NCI-H2029 (cell line): ENCODE data around the gene PPM1H.

Source experiments
- DNase-seq: peaks from one replicate; lab custom pipeline; 2025; lab: John Stamatoyannopoulos, UW

Gene PPM1H

DNA sequence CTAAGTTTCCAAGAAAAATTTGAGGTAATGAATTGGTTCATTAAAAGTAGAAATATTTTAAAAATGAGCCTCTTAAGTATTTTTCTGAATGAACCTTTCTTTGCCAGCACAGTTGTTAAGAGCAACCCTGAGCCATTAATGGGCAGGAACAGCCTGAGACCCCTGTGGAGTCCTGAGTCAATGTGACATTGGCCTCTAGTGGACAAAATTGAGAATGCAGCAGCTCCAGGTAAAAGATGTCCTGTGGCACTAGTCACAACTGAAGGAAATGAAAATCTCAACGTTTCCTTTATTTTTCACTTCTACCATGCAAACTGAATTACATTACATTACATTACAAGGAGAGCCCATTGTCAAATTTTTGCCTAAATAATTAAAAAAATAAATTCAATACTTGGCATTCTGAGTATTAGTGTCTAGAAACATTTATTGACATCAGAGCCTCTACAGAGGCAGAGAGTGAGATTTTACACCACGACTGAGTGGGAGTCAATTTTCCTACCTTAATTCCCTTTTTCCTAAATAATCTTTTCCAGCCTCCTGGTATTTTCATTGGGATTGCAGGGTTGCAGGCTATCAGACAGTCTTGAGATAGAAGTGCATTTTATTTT lies 135.7 kb downstream of the PPM1H start:
- DNase-seq: peak; percentile 52

DNA sequence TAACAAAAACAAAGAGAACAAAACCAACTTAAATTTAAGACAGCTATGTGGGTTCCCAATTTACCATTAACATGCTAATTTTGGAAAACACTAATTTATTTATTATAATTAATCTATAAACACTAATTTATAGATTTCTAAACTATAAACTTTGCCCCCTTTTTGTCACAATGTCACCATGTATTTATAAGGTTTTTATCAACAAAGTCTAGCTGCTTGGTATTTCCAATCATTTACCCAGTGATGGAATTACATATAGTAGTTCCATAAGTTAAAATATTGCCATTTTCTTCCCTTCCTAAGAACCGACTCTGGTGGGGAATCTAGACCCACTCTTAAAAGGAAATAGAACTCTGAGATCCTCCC lies 140.7 kb downstream of the PPM1H start:
- DNase-seq: no peak

DNA sequence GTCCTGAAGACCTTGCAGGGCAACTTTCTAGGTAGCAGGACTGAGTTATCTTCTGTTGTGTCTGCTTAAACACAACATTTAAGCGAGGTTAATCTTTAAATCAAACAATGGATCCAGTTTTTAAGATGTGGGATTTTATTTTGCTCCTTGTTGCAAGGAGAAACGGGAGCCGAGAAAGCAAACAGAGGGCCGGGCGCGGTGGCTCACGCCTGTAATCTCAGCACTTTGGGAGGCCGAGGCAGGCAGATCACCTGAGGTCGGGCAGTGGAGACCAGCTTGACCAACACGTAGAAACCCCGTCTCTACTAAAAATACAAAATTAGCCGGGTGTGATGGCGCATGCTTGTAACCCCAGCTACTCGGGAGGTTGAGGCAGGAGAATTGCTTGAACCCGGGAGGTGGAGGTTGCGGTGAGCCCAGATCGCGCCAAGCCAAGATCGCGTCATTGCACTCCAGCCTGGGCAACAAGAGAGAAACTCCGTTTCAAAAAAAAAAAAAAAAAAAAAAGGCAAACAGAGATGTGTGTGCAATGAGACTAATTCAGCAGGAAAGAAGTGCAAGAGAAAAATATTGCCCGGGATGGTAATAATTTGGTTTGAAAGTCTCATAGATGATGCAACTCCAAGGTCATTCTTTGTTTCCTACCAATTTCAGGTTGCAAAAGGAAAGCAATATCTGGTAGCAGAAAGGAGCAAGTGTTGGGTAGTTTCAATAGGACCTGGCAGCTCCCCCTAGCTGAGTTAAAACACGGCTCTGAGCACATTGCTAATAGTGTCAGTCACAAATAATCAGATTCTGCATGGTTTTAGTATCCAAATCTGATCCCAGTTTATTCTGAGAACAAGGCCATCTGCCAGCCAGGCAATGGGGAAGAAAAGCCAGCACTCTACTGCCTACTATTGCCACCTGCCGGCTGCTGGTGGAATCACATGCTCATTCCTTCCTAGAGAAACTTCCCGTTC lies 141.4 kb downstream of the PPM1H start:
- peak; percentile 50 for DNase-seq

DNA sequence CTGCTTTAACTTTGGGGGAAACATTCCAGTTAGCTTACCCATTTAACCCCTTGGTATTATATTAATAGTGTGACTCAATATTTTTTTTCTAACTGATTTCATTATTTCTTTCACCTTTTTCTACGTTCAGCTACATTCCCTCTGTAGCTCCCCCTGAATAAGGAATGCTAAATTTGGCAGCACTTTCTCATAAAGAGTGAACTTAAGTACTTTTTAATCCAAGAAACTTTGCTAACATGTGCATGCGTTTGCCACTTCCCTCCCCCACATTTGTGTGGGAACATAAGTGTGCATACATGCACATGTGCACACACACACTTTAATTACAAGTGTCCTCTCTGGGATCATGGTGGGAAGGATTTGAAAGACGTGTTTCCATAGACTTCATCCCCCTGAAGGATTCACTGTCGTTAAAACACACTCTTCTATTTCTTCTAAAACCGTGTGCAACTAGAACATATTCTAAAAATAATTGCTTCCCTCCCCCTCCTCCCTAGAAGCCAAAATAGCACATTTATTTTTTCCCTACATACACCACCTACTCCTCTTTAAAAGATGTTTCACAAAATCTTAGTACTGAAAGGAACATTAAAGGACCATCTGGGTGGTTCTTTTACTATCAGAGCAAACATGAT lies 142.6 kb downstream of the PPM1H start:
- DNase-seq: no peak

DNA sequence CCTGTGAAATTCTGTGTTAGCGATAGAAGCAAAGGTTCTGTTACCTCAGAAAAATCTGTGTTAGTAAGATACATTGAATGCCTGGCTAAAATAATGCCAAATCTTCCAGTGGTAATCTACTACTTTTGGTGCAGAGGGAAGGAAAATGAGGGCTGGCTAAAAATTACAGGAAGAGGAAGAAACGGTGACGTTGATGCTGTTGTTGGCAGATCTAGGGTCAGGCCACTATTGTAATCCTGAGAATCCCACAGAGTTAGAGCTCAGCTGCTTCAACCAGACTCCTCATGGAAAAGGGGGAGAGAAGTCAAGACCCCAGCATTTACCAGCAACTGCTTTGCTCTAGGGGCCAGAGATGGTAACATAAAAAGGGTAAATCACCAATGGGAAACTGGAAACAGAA lies 145.1 kb downstream of the PPM1H start:
- no peak for DNase-seq

DNA sequence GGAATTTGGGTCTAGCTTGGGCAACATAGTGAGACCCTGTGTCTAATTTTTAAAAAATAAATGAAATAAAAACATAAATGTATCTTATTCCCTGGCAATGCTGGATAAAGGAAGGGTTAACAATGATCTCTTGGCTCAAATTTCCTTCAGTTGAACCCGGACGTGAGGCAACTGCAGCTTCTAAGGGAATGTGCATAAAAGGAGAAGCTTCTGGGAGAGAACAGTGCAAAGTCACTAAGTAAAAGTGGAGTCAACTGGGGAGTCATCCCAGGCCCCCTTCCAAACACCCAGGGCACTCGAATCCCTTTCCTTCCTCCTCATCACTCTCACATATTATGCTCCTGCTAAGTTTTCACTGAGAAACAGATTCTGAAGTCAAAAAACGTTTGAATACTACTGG lies 147.3 kb downstream of the PPM1H start:
- no peak for DNase-seq

DNA sequence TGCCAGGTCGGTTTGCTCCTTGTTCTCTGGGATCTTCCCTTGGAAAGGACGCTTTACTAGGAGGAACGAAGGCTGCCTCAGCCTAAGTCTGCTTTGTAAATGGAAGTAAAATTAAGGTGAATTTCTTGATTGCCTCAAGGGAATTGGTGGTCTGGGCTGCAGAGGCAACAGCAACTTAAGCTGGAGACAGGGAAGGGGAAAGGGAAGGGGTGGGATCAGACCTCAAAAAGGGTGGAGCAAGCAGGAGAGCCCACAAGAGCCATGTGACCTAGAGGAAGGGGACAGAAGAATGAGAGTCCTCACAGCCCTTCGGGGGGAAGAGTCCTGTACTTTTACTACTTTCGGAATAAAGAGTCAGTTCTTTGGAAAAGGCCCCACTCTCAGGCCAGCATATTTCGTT lies 147.9 kb downstream of the PPM1H start:
- DNase-seq: no peak

DNA sequence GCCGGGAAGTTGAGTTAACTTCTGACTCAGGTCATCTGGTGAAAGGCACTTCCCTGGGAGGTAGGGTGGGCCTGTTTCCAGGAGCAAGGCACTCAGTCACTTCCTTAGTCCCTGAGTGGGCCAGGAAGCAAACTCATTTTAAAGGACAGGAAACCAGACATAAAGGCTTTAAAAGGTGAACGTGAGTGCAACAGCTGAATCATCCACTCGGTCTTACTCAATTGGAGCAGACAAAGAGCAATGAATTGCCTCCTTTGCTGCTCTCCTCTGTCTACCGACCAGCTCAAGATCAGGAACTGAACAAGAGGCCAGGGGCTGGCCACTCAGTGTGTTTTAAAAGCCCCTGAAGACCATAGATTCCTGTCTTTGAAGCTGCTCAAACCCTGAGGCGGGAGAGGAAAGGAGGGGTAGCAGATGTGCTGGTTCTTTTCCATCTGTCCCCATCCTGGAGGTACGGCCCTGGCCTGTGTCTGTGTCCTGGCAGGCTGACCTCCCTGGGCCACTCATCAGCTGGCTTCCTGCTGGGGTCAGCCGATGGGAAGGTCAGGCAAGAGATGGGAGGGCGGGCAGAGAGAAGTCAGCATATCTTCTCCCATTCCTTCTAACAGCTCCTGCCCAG lies 148.9 kb downstream of the PPM1H start:
- peak; percentile 70 for DNase-seq

DNA sequence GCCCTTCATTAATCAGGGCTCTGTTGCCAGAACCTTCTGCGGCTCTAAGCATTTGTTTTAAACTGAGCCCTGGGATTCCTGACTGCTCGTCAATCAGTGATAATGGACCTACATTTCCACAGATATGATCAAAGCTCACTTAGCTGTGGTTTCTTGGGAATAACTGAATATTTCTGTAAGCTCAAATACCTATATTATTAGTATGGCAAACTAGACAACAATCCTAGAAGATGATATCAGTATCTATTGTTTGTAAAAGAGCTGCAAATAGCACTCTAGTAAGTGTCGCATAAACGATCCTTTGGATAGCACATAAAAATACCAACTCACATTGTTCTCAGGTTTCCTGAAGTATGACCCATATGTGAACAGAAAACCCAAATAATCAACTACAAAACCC lies 150.4 kb downstream of the PPM1H start:
- no peak for DNase-seq

DNA sequence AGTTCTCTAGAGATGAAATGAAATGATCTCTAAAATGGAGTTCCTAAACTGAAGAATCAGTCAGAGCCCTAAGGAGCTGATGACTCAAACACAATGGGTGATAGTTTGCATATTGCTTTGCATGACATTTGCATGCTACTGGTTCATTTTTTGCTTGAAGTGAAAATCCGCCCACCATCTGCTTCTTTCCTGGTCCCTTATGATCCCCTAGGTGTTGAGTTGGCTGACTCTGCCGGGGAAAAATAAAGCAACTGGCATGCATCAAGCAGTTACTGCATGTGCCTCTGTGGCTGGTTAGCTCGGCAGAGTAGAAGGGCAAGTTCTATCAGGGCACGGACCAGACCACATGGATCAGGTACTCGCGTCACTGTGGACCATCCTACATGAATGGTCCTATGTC lies 151.1 kb downstream of the PPM1H start:
- no peak for DNase-seq

DNA sequence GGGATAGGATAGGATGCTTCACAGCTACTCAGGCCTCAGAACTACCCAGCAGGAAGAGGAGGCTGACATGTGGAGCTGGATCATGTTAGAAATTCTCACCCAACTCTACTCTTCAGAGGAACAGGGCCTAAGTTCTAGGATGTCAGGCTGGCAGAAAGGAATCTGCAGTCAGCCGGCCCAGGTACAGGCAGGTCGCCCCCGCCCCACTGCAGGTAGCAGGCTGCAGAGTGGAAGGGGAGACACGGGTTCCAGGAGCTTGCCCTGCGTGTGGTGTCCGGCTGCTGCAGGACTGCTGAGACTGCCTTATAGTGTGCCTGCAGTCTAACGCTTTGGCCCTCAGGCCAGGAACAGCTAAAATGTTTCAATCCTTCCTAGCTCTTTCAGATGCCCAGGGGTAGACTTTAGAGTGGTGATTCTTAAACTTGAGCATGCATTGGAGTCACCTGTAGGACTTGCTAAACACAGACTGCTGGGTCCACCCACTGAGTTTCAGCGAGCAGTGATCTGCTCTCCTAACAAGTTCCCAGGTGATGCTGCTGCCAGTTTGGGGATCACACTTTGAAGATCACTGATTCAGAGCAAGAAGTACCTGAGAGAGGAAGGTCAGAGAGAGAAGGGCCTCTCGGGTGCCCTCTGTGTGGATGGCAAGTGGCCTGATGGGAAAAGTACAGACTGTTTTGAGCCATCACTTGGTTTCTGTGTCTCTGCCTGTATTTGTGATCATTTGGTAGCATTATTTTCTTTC lies 153.6 kb downstream of the PPM1H start:
- no peak for DNase-seq

DNA sequence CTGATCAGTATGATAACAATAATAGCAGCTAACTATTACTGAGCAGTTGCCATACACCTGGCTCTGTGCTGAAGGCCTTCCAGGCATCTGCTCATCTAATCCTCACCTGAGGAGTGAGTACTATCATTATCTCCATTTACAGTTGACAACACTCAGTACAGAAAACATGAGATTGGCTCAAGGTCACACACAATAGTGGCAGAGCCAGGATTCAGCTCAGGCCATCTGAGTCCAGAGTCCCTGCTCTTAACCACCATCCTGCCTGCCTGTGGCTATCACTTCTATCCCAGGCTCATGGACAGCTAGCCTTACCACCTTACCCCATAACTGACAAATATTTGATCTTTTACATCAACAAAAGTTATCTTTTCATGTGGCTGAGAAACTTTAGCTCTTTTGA lies 155.5 kb downstream of the PPM1H start:
- DNase-seq: no peak

DNA sequence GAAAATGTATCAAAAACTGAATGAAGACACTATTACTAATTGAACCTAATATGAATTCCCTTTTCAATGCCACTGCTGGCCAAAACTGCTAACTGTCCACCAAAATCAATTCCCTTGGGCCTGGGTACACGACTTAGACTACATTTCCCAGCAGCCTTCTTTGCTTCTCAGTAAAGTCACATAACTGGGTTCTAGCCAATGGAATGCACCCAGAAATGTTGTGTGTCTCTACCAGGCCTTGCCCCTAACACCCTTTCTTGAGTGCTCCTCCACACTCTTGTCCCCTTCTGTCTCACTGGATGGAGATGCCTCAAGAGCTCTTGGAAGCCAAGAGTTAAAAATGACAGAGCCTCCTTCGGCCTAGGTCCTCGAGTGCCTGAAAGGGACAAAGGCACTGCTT lies 156.8 kb downstream of the PPM1H start:
- no peak for DNase-seq

DNA sequence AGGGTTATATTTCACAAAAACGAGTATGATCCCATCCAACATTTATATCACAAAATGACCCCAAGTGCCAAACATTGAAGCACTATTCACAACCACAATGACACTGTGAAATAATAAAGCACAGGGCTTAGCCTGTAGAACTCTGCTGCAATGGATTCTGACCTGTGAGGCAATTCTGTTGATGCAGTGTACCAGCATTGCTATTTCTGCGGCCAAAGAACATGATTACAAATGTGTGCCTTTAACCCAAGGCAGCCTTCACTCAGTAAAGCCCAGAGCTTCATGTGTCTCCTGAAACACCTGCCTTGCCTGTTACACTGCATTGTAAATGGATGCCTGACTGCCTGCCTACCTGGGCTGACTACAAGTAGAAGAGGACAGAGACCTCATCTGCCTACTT lies 158.0 kb downstream of the PPM1H start:
- DNase-seq: no peak

DNA sequence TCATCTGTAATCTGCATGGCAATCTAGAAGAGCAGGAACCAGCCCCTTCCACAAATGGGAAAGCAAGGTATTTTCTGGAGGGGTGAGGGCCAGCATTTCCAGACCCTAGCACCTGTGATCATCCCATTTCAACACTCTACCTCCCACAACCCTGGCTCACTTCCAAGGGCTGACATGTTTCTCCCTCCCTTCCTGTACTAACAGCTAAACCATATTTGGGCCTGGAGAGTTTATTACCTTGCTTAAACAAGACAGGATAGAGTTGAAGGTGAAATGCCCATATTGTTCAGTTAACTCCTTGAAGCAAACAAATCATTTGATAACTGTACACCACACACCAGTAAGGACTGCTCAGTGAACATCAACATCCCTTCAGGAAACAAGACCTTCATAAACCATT lies 158.4 kb downstream of the PPM1H start:
- peak; percentile 27 for DNase-seq

DNA sequence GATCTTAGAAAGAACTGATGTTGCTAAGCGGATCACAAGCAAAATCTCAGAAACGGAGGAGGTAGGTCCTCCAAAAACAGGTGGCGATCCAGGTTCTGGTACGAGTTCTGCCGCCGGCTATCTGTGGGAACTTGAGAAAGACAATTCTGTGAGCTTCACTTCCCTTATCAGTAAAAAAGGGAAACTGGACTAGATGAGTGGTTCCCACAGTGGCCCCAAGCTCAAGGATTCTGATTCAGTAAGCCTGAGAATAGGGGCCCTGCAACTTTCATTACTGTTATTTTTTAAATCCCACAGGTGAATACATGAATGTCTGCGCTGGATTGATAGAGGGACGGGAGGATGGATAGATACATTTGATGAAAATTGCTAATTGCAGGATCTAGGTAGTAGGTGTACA lies 160.2 kb downstream of the PPM1H start:
- DNase-seq: no peak

DNA sequence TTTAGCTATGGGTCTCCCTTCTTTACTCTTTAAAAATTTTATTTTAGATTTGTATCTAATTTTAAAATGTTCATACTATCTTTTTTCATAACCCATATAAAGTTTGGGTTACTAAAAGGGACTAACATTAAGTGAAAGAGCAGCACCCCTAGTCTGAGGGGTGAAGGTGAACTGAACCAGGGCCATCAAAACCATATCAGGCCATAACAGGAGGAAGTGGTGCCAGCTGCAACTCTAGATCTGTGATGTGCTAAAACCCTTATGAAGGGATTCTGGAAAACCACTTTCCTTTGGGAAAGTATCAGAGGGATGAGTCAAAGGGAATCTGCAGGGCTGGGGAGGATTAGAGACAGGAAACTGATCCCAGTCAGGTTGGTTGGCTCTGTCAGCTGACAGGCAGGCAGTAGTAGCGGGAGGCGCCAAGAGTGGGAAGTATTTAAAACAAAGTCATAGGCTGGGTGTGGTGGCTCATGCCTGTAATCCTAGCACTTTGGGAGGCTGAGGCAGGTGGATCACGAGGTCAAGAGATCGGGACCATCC lies 162.5 kb downstream of the PPM1H start:
- no peak for DNase-seq

DNA sequence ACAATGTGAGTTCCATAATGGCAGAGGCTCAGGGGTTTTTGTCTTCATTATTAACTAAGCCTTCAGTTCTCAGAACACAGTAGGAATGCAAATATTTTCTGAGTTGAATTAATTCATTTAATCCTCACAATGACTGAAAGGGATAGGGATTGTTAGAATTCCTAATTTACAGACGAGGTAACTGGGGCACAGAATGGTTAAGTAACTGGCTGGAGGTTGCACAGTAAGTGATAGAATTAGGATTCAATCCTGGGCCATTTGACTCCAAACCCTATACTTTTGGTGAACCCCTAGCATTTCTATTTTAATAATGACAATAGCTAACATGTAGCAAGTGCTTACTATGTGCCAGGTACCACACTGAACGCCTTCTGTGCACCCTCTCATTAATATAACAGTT lies 163.1 kb downstream of the PPM1H start:
- DNase-seq: no peak

DNA sequence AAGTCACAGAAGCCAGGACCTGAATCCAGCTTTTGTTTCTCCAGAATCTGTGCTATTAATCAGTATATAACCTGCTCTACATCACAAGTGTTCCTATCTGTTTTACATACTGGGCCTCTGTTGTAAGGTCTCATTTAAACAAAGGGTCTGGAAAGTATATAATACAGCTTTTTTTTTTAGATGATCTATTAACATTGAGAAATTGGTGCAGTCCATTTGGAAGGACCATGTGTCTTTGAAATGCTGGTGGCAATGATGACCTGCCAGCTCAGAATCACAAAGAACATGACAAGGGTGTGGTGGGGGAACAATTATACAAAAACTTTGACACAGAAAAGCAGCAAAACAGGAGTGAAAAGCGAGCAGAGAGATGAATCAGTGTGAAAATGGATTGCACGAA lies 164.6 kb downstream of the PPM1H start:
- no peak for DNase-seq

DNA sequence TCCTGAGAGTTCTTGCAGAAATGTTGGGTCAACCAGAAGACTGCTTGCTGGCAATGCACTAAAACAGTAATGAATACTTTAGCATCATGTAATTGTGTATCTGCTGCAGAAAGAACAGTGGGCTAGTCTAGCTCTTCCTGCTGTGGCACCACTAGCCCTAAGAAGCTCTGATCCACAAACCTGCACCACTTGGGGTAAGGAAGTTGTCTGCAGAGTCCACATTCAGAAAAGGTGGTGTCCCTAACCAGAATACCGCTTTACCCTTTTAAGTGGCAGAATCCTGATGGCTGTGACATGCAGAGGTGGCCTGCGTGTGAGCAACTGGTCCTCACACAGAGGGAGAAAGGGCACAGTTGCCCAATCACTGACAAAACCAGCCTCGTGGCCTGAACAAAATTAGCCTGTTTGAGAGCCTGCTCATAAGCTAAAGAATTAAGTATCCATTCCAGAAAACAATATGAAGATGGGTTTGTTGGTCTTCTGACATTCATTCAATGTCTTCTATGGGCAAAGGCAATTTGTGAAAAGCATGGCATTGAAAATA lies 165.8 kb downstream of the PPM1H start:
- no peak for DNase-seq

DNA sequence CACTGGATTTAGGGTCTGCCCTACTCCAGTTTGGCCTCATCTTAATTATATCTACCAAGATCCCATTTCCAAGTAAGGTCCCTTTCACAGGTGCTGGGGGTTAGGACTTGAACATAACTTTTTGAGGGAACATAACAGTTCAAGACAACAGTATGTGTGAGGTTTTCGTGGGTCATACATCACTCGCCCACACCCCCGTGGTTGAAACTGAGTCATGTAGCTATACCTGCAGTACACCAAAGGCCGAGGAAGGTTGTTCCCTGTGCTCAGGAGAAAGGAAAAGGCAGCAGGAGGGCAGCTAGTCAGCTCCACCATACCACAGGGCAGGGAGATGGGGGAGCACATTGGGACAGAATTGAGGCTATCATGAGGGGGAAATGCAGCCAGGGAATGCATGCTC lies 167.0 kb downstream of the PPM1H start:
- no peak for DNase-seq
